Keratinocyte (primary cell): ENCODE results near the gene VAV2. TPM values are rescaled to one million over a fixed set of nuclear protein-coding genes. Genes with fewer than 3 reads are reported as not detected.

Source experiments
- DNase-seq: peaks from one replicate; pipeline ENCODE4 v3.0.0-alpha.2; 2011; ENCODE audit warnings: low read depth, missing footprints, low spot score
- FAIRE-seq: peaks from 2 replicates; lab custom pipeline; 2011; peaks lifted over from hg19 to GRCh38; lab: Jason Lieb, UNC
- H2AFZ ChIP-seq: 2 replicates; pipeline ENCODE4 v1.6.0; 2012; ENCODE audit warnings: low read length, control low read depth, inconsistent platforms; ENCODE audit not compliant: control insufficient read depth
- H3K27ac ChIP-seq: 2 replicates; pipeline ENCODE4 v1.5.1; 2011; ENCODE audit warnings: low read length; ENCODE audit not compliant: control insufficient read depth, insufficient read depth
- H3K27me3 ChIP-seq: 3 replicates; pipeline ENCODE4 v1.6.0; 2011; ENCODE audit warnings: low read length; ENCODE audit not compliant: control insufficient read depth, insufficient read depth; ENCODE audit errors: extremely low read depth
- H3K36me3 ChIP-seq, 2 experiments: 2 replicates in 1 of 2; 3 replicates in 1 of 2; pipeline ENCODE4 v1.5.1; 2011; ENCODE audit warnings: low read length in 2 of 2, mild to moderate bottlenecking in 1 of 2; ENCODE audit not compliant: control insufficient read depth in 2 of 2, insufficient read depth in 2 of 2; ENCODE audit errors: extremely low read depth in 1 of 2
- H3K4me1 ChIP-seq: 3 replicates; pipeline ENCODE4 v1.5.1; 2011; ENCODE audit warnings: low read length; ENCODE audit not compliant: control insufficient read depth, insufficient read depth; ENCODE audit errors: extremely low read depth
- H3K4me2 ChIP-seq: 3 replicates; pipeline ENCODE4 v1.6.0; 2011; ENCODE audit warnings: low read depth, low read length; ENCODE audit not compliant: control insufficient read depth, insufficient read depth; ENCODE audit errors: extremely low read depth
- H3K4me3 ChIP-seq, 3 experiments: fragments of 200-600 bp in 1 of 3; sonication (generic) in 1 of 3; 2 replicates in 2 of 3; 3 replicates in 1 of 3; pipeline ENCODE4 v1.5.1; 2011 to 2016; ENCODE audit warnings: low read length in 3 of 3, mild to moderate bottlenecking in 3 of 3, control low read depth in 2 of 3, inconsistent platforms in 1 of 3, low read depth in 1 of 3, mixed read lengths in 1 of 3, mixed run types in 1 of 3, moderate library complexity in 1 of 3; ENCODE audit not compliant: control insufficient read depth in 2 of 3, insufficient read depth in 2 of 3; ENCODE audit errors: extremely low read depth in 1 of 3
- H3K79me2 ChIP-seq: 2 replicates; pipeline ENCODE4 v1.6.0; 2012; ENCODE audit warnings: low read length; ENCODE audit not compliant: control insufficient read depth, insufficient read depth
- H3K9ac ChIP-seq: 3 replicates; pipeline ENCODE4 v1.6.0; 2011; ENCODE audit warnings: low read length; ENCODE audit not compliant: control insufficient read depth, insufficient read depth; ENCODE audit errors: extremely low read depth
- H3K9me1 ChIP-seq: 3 replicates; pipeline ENCODE4 v1.6.0; 2011; ENCODE audit warnings: low read length; ENCODE audit not compliant: control insufficient read depth, insufficient read depth; ENCODE audit errors: extremely low read depth
- H3K9me3 ChIP-seq: 2 replicates; pipeline ENCODE4 v1.5.1; 2012; ENCODE audit warnings: low read depth, low read length; ENCODE audit not compliant: control insufficient read depth
- H4K20me1 ChIP-seq: 3 replicates; pipeline ENCODE4 v1.6.0; 2011; ENCODE audit warnings: low read length; ENCODE audit not compliant: control insufficient read depth, insufficient read depth; ENCODE audit errors: extremely low read depth
- EZH2 ChIP-seq: IDR thresholded peaks from one replicate; pipeline ENCODE4 v1.6.1; 2012; ENCODE audit warnings: inconsistent platforms, mild to moderate bottlenecking, low read length, moderate library complexity
- dilution Hi-C: fragments of 300-500 bp; cut with MboI; formaldehyde crosslinking; loops from one replicate; pipeline ENCODE4 v1.7.0; 2020; ENCODE audit warnings: low sequenced_read_pairs; ENCODE audit not compliant: extremely low pct_ligation_motif_present
- polyA plus RNA-seq, 5 experiments: library from polyadenylated mRNA; depleted of rRNA in 3 of 5; stranded (reverse) in 3 of 5; stranded (forward) in 1 of 5; unstranded in 1 of 5; fragments of >200 nt; gene quantifications; 1 replicate in 1 of 5; 2 replicates in 3 of 5; 3 replicates in 1 of 5; pipeline versions ENCODE4 v1.2.1 to v1.2.3, GENCODE V29; 2011 to 2012; ENCODE audit warnings: missing spikeins in 2 of 5, low read depth in 1 of 5, low replicate concordance in 1 of 5
- TF ChIP-seq, protein P1 (sequence below), 3 experiments: IDR thresholded peaks in 1 of 3; conservative IDR thresholded peaks in 1 of 3; optimal IDR thresholded peaks in 1 of 3; 2 replicates in 2 of 3; 3 replicates in 1 of 3; pipeline versions ENCODE3 to v1.5.1; 2011; ENCODE audit warnings: low read length in 3 of 3, mild to moderate bottlenecking in 3 of 3, moderate library complexity in 2 of 3, control low read depth in 1 of 3, inconsistent platforms in 1 of 3; ENCODE audit not compliant: insufficient read depth in 2 of 3; ENCODE audit errors: extremely low read depth in 1 of 3

VAV2 gene
- polyA plus RNA-seq, 1 donor (not counting 4 experiments of a cell fraction or from before 2014, with no cell fraction given) = 16.4 TPM

DNA sequence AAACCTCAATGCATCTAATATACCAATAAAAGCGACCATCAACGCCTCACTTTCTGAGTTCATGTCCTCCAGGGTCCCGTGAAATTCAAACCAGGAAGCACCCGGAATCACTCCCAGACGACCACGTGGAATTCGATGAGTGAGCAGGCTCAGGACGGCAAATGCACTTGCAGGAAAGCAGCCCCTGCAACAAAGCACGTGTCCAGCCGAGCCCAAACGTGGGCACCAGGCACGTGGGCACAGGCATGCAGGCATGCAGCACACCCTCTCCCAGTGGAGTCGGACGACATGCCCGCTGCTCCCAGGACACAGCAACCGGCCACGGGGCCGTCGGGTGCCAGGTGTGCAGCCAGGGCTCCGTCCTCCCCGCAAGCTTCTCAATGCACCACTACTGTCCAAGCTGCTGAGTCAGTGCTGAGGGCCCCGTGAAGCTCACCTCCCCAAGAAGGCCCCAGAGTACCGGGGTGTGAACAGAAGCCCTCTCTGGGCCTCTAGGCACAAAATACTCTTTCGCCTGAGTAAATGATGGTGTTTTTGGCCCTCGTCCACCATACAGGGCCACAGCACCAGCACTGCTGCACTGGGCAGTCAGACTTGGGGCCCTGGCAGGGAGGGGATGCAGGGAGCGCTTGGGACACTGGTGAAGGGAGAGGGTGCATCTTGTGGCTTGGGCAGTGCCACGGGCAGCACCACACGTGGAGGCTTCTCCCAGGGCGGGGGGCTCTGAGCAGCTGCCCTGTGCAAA lies 87.6 kb downstream of the VAV2 start:
- Histone ChIP-seq H3K27ac (no peak overlapping the region), H2AFZ (no peak overlapping the region), H3K79me2 (peaks cover 83% of the 10 kb centered on the region), H3K36me3 (peaks cover 0 to 3% of the 10 kb centered on the region in 2 experiments), H3K9me1 (peaks cover 2% of the 10 kb centered on the region), H3K27me3 (no peaks in the 10 kb centered on the region), H3K4me2 (no peak overlapping the region), H3K9me3 (no peaks in the 10 kb centered on the region), H3K4me3 (no peak overlapping the region), H3K4me1 (no peaks in the 10 kb centered on the region), H3K9ac (no peak overlapping the region), H4K20me1 (peaks cover 3% of the 10 kb centered on the region)
- FAIRE-seq (no peak), DNase-seq (no peak)
- TF ChIP-seq, protein P1, sequence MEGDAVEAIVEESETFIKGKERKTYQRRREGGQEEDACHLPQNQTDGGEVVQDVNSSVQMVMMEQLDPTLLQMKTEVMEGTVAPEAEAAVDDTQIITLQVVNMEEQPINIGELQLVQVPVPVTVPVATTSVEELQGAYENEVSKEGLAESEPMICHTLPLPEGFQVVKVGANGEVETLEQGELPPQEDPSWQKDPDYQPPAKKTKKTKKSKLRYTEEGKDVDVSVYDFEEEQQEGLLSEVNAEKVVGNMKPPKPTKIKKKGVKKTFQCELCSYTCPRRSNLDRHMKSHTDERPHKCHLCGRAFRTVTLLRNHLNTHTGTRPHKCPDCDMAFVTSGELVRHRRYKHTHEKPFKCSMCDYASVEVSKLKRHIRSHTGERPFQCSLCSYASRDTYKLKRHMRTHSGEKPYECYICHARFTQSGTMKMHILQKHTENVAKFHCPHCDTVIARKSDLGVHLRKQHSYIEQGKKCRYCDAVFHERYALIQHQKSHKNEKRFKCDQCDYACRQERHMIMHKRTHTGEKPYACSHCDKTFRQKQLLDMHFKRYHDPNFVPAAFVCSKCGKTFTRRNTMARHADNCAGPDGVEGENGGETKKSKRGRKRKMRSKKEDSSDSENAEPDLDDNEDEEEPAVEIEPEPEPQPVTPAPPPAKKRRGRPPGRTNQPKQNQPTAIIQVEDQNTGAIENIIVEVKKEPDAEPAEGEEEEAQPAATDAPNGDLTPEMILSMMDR (optimal IDR thresholded peaks at IDR 0.05 in 1 of 3, IDR thresholded peaks at IDR 0.05 in 1 of 3, conservative IDR thresholded peaks at IDR 0.05 in 1 of 3; ENCODE audit: extremely low read depth in 1 of 3, insufficient read depth in 2 of 3, low read length in 3 of 3) = no peak
- no peak for TF ChIP-seq EZH2
- dilution Hi-C loops = no loop called here

DNA sequence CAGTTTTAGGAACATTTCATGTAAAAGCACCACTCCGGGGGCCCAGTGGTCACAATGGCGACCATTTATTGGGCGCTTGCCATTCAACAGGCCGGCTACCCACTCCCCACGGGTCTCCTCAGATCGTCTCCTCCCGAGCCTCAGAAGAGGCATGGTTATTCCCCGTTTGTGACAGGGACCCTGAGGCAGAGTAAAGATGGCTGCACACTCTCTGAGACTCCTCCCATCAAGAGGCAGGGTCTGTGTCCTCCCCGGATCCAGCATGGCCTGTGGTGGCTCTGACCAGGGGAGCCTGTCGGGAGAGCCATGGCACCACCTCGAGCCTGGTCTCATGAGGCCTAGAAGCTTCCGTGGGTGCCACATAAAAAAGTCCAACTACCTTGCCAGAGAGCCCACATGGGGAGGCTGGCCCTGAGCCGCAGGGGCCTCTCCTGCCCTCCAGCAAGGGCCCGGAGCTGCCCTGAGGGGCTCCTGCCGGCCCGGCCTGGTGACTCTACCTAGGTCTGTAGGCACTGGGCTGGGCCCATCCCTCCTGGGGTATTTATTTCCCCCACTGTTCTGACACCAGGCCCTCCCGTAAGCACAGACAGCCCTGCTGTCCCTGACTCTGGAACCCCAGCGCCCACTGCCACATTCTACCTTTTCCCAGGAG lies 90.8 kb downstream of the VAV2 start:
- Histone ChIP-seq H3K4me2 (no peak overlapping the region), H2AFZ (no peak overlapping the region), H3K27ac (no peak overlapping the region), H3K4me1 (no peaks in the 10 kb centered on the region), H4K20me1 (peaks cover 3% of the 10 kb centered on the region), H3K36me3 (peaks cover 0 to 3% of the 10 kb centered on the region in 2 experiments), H3K9me3 (no peaks in the 10 kb centered on the region), H3K4me3 (no peak overlapping the region), H3K9me1 (no peaks in the 10 kb centered on the region), H3K79me2 (peaks cover 66% of the 10 kb centered on the region), H3K27me3 (no peaks in the 10 kb centered on the region), H3K9ac (no peak overlapping the region)
- FAIRE-seq (no peak), DNase-seq (no peak)
- TF ChIP-seq, protein P1 (optimal IDR thresholded peaks at IDR 0.05 in 1 of 3, IDR thresholded peaks at IDR 0.05 in 1 of 3, conservative IDR thresholded peaks at IDR 0.05 in 1 of 3; ENCODE audit: extremely low read depth in 1 of 3, insufficient read depth in 2 of 3, low read length in 3 of 3) = no peak
- TF ChIP-seq EZH2 = no peak
- dilution Hi-C loops = no loop called here
